Gastroesophageal sphincter (tissue), 4 donors: ENCODE measurements around the gene HCN3. TPM values are rescaled to one million over a fixed set of nuclear protein-coding genes. Genes with fewer than 3 reads are reported as not detected.
"Not testable (repeated sequence)": the region's sequence is repeated elsewhere in the genome, so short reads cannot be mapped to it uniquely, and the experiment has no call there.

Experiments
- ATAC-seq: fragments of 150-250 bp; one replicate; pipeline ENCODE4 v1.9.1; 2016; ENCODE audit warnings: mild to moderate bottlenecking, moderate library complexity
- H3K27ac ChIP-seq, 4 donors: fragments of 200-600 bp; sonication (generic) in 3 of 4; 1 replicate in 3 of 4; 2 replicates in 1 of 4; pipeline ENCODE4 v1.5.1; 2016 to 2019
- H3K27me3 ChIP-seq: fragments of 200-600 bp; sonication (generic); one replicate; pipeline ENCODE4 v1.5.1; 2019
- H3K36me3 ChIP-seq, 2 donors: fragments of 200-600 bp; sonication (generic); one replicate each; pipeline ENCODE4 v1.5.1; 2019; ENCODE audit warnings: control low read depth in 1 of 2
- H3K4me1 ChIP-seq, 3 donors: fragments of 200-600 bp; sonication (generic); 1 replicate in 2 of 3; 2 replicates in 1 of 3; pipeline ENCODE4 v1.5.1; 2016 to 2019; ENCODE audit warnings: control low read depth in 2 of 3
- H3K4me3 ChIP-seq, 2 donors: fragments of 200-600 bp; sonication (generic); one replicate each; pipeline ENCODE4 v1.5.1; 2019; ENCODE audit warnings: mild to moderate bottlenecking in 1 of 2, moderate library complexity in 1 of 2
- H3K9me3 ChIP-seq, 3 donors: fragments of 200-600 bp; sonication (generic); one replicate each; pipeline ENCODE4 v1.5.1; 2017 to 2019; ENCODE audit warnings: control low read depth in 2 of 3
- CTCF ChIP-seq, 4 experiments: fragments of 200-600 bp in 2 of 4; fragments of 450-650 bp in 2 of 4; sonication (generic) in 1 of 4; IDR thresholded peaks; one replicate each; pipeline ENCODE4 v1.5.1; 2017 to 2019; ENCODE audit warnings: antibody characterized with exemption in 4 of 4, mild to moderate bottlenecking in 2 of 4, moderate library complexity in 2 of 4
- EP300 ChIP-seq: sonication (generic); formaldehyde crosslinking; IDR thresholded peaks from one replicate; pipeline ENCODE4 v1.6.1; 2017; ENCODE audit warnings: antibody characterized with exemption, mild to moderate bottlenecking
- POLR2A ChIP-seq, 2 donors: fragments of 450-650 bp; IDR thresholded peaks; one replicate each; pipeline ENCODE4 v1.6.1; 2017; ENCODE audit warnings: antibody characterized with exemption in 2 of 2, mild to moderate bottlenecking in 2 of 2, moderate library complexity in 1 of 2
- POLR2AphosphoS5 ChIP-seq: sonication (generic); formaldehyde crosslinking; IDR thresholded peaks from one replicate; pipeline ENCODE4 v1.6.1; 2017; ENCODE audit warnings: antibody characterized with exemption
- WGBS, 2 donors: methylation state at CpG; one replicate each; pipeline ENCODE4 v1.1.5; 2018; ENCODE audit warnings: low coverage in 1 of 2; 5-methylcytosine and 5-hydroxymethylcytosine counted together
- total RNA-seq, 4 donors: library from RNA; depleted of rRNA; stranded (reverse); fragments of >200 nt; gene quantifications; one replicate each; pipeline ENCODE4 v1.1.0, GENCODE V29; 2016

The HCN3 gene
- total RNA-seq, 4 donors from 2014 or later: 0.47 to 2.2 (median 1.6) TPM

GRCh38 chr1:155326020-155326526 is 48.8 kb downstream of the HCN3 start:
- WGBS, 2 donors: 75 to 83% methylated on average over 5 of the region's 6 CpGs
- H3K9me3 ChIP-seq: no peaks in the 10 kb centered on the region

GRCh38 chr1:155326631-155327037 is 49.4 kb downstream of the HCN3 start:
- TF ChIP-seq POLR2A (IDR thresholded peaks at IDR 0.05) (no peak), EP300 (no peak)
- 70% methylated on average over 4 of the region's 7 CpGs; no CpG with 5 or more reads in 1 of the 2 donors for WGBS, 2 donors
- H3K4me3 ChIP-seq: no peak overlapping the region
- H3K9me3 ChIP-seq: no peaks in the 10 kb centered on the region
- peaks cover 0 to 57% of the 10 kb centered on the region in 2 donors for H3K36me3 ChIP-seq
- H3K4me1 ChIP-seq: peaks cover 0 to 43% (median 10%) of the 10 kb centered on the region in 3 donors
- H3K27me3 ChIP-seq: no peaks in the 10 kb centered on the region
- H3K27ac ChIP-seq: peak overlapping the region in 1 of 4 donors; percentile 4
- no peak for ATAC-seq

More at GRCh38 chr1:155326020-155326526, 48.8 kb downstream of the HCN3 start:
- Histone ChIP-seq H3K4me3 (no peak overlapping the region), H3K27ac (peak overlapping the region in 2 of 4 donors; percentile 98 to 99), H3K27me3 (no peaks in the 10 kb centered on the region), H3K4me1 (peaks cover 0 to 49% (median 15%) of the 10 kb centered on the region in 3 donors), H3K36me3 (peaks cover 0 to 51% of the 10 kb centered on the region in 2 donors)
- ATAC-seq: no peak
- TF ChIP-seq POLR2AphosphoS5 (no peak), EP300 (no peak), POLR2A (IDR thresholded peaks at IDR 0.05) (no peak), CTCF (IDR thresholded peaks at IDR 0.05) (no peak)

- Histone ChIP-seq H3K9me3 (no peaks in the 10 kb centered on the region), H3K4me1 (peaks cover 0 to 30% (median 4%) of the 10 kb centered on the region in 3 donors), H3K4me3 (no peak overlapping the region), H3K27me3 (no peaks in the 10 kb centered on the region), H3K27ac (no peak overlapping the region), H3K36me3 (peaks cover 0 to 59% of the 10 kb centered on the region in 2 donors)
- 55 to 88% methylated on average over 1 of the region's 4 CpGs for WGBS, 2 donors
- ATAC-seq: no peak
- TF ChIP-seq POLR2A (IDR thresholded peaks at IDR 0.05) (no peak), CTCF (IDR thresholded peaks at IDR 0.05) (no peak), POLR2AphosphoS5 (no peak), EP300 (no peak)
Measured at GRCh38 chr1:155327981-155328380, 50.7 kb downstream of the HCN3 start.

- WGBS, 2 donors: 65 to 73% methylated on average over 3 to 7 of the region's 7 CpGs
- H3K4me1 ChIP-seq: peaks cover 0 to 30% (median 4%) of the 10 kb centered on the region in 3 donors
- H3K27me3 ChIP-seq, H3K9me3 ChIP-seq, H3K4me3 ChIP-seq, H3K27ac ChIP-seq, ATAC-seq: not testable (repeated sequence)
- H3K36me3 ChIP-seq: peaks cover 0 to 68% of the 10 kb centered on the region in 2 donors
Measured at GRCh38 chr1:155328856-155329255, 51.6 kb downstream of the HCN3 start.

DNA sequence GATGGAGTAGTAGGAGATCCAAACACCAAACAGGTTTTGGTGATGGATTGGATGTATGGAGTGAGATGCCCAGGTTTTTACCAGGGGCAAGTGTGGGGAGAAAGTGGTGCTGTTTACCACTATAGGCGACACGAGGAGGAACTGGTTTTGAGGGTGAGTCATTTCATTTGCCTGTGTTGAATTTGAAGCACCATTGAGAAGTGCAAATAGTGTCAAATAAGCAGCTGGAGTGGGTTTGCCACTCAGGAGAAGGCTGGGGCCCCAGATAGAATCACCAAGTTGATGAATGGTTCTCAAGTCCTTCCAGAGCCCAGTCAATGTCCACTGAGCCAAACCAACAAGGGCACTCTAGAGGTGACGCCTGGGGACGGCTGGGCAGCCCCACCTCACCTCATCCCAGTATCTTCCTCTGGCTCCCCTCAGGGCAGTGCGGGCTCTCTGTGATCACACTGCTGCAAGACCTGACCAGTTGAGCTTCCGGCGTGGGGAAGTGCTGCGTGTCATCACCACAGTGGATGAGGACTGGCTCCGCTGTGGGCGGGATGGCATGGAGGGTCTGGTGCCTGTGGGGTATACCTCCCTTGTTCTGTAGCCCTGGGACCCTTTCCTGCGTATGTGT is 52.8 kb downstream of the HCN3 start:
- H3K9me3 ChIP-seq: no peaks in the 10 kb centered on the region
- 79 to 85% methylated on average over 4 to 7 of the region's 11 CpGs for WGBS, 2 donors
- H3K4me3 ChIP-seq: no peak overlapping the region
- ATAC-seq: no peak
- H3K36me3 ChIP-seq: peaks cover 0 to 81% of the 10 kb centered on the region in 2 donors
- H3K27me3 ChIP-seq: no peaks in the 10 kb centered on the region
- TF ChIP-seq CTCF (IDR thresholded peaks at IDR 0.05): no peak
- TF ChIP-seq POLR2A (IDR thresholded peaks at IDR 0.05): no peak
- TF ChIP-seq POLR2AphosphoS5: no peak
- TF ChIP-seq EP300: no peak
- no peak overlapping the region for H3K27ac ChIP-seq
- H3K4me1 ChIP-seq: peaks cover 0 to 23% (median 4%) of the 10 kb centered on the region in 3 donors

GRCh38 chr1:155334962-155335361 is 57.7 kb downstream of the HCN3 start:
- Histone ChIP-seq H3K27ac (no peak overlapping the region), H3K27me3 (no peaks in the 10 kb centered on the region), H3K4me3 (no peak overlapping the region), H3K36me3 (peaks cover 4 to 88% of the 10 kb centered on the region in 2 donors), H3K4me1 (no peaks in the 10 kb centered on the region), H3K9me3 (no peaks in the 10 kb centered on the region)
- no peak for ATAC-seq
- 9 to 20% methylated on average over 1 of the region's 1 CpG for WGBS, 2 donors
- TF ChIP-seq POLR2A (IDR thresholded peaks at IDR 0.05) (no peak), EP300 (no peak), POLR2AphosphoS5 (no peak), CTCF (IDR thresholded peaks at IDR 0.05) (no peak)
